NCI-H2196 (cell line): ENCODE data around the gene SLC16A10.
"Not testable (repeated sequence)": the region's sequence is repeated elsewhere in the genome, so short reads cannot be mapped to it uniquely, and the experiment has no call there.

ENCODE experiments used
- DNase-seq: peaks from one replicate; lab custom pipeline; 2025; ENCODE audit not compliant: unreplicated experiment; lab: John Stamatoyannopoulos, UW

The SLC16A10 gene

DNA sequence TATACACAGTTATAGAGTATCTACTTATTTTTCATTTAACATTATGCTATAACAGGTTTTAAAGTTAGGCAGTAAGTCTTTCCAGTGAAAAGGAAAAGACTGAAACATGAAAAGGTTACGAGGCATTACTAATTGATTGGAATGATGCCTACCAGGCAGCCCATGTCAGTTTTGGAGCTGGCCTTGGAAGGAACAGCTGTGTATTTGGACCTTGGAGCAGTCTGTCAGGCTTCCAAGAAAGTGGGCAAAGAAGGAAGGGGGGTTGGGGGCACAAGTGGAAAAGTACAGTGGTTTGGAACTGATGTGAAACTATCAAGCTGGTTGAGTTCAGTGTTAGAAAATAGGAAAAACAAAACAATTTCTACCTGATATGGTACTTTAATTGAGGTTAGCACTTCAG is 41.7 kb downstream of the SLC16A10 start:
- DNase-seq = no peak

DNA sequence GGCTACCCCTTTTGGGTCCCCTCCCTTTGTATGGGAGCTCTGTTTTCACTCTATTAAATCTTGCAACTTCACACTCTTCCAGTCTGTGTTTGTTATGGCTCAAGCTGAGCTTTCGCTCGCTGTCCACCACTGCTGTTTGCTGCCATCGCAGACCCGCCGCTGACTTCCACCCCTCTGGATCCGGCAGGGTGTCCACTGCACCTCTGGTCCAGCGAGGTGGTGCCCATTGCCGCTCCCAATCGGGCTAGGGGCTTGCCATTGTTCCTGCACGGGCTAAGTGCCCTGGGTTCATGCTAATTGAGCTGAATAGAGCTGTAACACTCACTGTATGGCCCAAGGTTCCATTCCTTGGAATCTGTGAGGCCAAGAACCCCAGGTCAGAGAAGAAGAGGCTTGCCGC is 43.7 kb downstream of the SLC16A10 start:
- not testable (repeated sequence) for DNase-seq

DNA sequence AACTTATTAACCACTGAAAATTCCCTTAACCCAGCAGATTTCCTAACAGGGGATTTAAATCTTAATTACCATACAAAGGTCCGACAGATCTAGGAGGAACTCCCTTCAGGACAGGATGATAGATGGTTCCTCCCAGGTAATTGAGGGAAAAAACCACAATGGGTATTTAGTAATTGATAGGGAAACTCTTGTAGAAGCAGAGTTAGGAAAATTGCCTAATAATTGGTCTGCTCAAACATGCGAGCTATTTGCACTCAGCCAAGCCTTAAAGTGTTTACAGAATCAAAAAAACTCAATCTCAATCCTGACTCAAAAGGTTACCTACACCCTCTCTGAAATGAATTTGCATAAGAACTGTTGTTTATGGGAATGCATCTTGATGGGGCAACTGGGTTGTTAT is 45.4 kb downstream of the SLC16A10 start:
- DNase-seq = not testable (repeated sequence)

DNA sequence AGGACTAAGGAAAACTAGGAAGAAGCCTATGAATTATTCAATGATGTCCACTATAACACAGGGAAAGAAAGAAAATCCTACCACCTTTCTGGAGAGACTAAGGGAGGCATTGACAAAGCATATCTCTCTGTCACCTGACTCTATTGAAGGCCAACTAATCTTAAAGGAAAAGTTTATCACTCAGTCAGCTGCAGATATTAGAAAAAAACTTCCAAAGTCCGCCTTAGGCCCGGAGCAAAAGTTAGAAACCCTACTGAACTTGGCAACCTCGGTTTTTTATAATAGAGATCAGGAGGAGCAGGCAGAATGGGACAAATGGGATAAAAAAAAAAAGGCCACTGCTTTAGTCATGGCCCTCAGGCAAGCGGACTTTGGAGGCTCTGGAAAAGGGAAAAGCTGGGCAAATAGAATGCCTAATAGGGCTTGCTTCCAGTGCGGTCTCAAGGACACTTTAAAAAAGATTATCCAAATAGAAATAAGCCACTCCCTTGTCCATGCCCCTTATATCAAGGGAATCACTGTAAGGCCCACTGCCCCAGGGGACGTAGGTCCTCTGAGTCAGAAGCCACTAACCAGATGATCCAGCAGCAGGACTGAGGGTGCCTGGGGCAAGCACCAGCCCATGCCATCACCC is 47.0 kb downstream of the SLC16A10 start:
- DNase-seq = not testable (repeated sequence)

DNA sequence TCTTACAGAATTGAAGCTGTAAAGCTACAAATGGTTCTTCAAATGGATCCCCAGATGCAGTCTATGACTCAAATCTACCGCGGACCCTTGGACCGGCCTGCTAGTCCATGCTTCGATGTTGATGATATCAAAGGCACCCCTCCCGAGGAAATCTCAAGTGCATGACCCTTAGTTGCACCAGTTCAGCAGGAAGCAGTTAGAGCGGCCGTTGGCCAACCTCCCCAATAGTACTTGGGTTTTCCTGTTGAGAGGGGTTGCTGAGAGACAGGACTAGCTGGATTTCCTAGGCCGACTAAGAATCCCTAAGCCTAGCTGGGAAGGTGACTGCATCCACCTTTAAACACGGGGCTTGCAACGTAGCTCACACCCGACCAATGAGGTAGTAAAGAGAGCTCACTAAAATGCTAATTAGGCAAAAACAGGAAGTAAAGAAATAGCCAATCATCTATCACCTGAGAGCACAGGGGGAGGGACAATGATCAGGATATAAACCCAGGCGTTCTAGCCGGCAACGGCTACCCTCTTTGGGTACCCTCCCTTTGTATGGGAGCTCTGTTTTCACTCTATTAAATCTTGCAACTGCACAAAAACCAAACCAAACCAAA is 50.3 kb downstream of the SLC16A10 start:
- not testable (repeated sequence) for DNase-seq

DNA sequence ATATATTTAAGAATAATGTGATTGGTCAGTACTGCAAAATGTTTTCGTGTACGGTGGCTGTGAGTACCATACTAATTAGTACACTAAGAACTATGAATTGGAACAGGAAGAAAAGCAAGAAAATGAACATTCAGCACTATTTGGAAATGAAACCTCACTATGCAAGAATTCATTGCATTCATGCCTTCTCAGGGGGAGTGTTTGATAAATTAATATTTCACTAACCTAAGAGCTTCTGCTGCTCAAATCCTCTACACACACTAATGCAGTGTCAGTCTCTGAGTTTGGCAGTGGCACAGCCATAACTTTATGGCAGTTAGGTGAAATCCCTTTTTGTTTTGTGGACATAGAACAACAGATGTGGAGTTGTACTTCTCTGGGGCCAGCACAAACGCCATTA is 60.1 kb downstream of the SLC16A10 start:
- no peak for DNase-seq

DNA sequence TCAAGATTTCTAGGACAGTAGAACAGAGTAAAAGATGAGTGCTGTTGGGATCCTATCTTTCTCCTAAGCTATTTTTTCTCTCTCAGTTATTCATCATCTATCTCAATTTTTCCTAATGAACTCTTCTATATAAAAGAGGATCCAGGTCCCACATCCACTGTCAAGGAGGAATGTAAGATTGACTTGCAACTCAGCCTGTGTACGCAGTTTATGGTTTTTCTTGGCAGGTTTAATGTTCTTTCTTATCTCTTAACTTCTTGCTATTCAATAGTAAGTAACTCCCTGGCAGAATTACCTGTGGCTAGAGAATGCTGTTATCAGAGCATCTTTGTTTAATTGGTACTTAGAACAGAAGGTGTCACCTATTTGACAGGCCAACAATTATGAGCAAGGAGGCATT is 60.8 kb downstream of the SLC16A10 start:
- no peak for DNase-seq

DNA sequence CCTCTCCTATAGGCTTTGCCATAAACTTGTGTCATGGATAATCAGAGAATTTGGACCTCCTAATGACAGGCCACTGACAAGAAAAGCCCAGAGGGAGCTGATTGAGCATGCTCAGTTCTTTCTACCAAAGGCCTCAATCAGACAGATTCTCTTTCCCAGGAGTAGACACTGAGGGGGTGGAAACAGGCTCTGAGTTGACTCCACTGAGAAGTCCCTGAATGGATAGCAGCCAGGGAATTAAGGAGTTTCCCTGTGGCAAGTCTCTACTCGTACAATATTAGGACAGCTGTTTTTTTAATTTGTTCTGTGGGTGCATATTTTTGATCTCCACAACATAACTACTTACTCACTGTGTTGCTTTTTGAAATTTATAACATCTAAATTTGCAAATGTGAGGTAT is 63.3 kb downstream of the SLC16A10 start:
- no peak for DNase-seq

DNA sequence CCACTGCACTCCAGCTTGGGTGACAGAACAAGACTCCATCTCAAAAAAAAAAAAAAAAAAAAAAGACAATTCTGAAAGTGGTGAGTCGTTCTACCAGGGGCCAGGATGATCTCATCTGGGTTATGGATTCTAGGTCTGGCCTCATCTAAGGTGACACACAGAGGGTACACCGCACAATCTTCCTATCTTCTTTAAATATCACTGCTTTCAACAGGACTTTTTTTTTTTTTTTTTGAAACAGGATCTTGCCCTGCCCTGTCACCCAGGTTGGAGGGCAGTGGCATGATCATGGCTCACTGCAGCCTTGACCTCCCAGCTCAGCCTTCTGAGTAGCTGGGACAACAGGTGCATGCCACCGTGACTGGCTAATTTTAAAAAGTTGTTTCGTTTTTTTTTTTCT is 67.7 kb downstream of the SLC16A10 start:
- DNase-seq = no peak

DNA sequence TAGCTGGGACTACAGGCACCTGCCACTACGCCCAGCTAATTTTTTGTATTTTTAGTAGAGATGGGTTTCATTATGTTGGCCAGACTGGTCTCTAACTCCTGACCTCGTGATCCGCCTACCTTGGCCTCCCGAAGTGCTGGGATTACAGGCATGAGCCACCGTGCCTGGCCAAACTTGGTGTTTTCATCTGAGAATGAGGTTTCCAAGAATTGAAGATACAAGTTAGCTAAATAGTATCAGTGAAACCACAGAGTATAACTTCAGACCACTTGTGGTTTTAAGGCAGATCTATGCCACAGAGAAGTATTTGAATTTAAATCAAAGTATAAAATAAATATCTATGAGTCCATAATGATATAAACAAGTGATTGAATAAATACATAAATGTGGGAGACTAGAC is 70.1 kb downstream of the SLC16A10 start:
- DNase-seq = no peak

DNA sequence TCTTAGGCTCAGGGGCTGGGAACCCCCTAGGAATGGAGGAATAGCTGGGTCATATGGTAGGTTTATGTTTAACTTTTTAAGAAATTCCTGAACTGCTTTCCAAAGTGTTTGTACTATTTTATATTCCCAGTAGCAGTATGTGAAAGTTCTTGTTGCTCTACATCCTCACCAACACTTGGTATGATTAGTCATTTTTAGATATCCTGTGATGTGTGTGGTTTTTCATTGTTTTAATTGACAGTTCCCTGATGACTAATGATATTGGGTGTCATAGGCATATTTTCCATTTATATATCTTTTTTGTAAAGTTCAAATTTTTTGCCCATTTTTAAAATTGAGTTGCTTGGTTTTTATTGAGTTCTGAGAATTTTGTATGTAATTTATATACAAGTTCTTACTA is 72.3 kb downstream of the SLC16A10 start:
- DNase-seq = no peak

DNA sequence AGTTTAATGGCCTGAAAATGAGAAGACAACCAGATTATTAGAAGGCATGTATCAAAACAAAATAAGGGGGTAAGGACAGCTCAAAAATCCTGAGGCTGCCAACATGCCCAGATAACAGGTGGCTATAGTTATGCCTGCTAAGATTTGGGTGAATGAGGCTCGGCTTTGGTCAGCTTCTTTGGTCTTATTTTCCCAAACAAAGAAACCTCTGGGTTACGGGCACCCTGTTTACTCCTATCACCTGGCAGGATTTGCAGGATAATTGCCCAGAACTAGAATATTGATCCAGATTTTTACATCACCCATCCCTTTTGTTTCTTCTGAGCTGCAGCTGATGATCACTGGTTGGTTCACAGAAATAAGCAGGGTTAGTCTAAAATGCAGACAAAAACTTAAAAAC is 74.3 kb downstream of the SLC16A10 start:
- DNase-seq = no peak

DNA sequence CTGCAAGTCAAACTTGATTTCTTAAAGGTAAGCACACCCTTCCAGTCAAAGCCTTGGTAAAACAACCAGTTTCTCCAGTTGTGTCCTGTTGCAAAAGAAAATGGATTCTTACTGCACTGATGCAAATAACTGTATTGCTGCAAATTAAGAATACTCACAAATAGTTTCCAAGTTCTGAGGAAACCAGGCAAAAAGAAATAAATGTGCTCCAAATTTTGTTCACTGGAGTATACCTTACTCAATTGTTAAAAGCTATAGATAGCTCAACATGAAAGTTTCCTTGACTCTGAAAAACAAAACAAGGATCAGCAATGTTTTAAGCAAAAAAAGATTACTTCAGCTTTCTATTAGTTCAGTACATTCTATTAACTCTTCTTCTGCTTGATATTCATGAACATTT is 75.2 kb downstream of the SLC16A10 start:
- no peak for DNase-seq

DNA sequence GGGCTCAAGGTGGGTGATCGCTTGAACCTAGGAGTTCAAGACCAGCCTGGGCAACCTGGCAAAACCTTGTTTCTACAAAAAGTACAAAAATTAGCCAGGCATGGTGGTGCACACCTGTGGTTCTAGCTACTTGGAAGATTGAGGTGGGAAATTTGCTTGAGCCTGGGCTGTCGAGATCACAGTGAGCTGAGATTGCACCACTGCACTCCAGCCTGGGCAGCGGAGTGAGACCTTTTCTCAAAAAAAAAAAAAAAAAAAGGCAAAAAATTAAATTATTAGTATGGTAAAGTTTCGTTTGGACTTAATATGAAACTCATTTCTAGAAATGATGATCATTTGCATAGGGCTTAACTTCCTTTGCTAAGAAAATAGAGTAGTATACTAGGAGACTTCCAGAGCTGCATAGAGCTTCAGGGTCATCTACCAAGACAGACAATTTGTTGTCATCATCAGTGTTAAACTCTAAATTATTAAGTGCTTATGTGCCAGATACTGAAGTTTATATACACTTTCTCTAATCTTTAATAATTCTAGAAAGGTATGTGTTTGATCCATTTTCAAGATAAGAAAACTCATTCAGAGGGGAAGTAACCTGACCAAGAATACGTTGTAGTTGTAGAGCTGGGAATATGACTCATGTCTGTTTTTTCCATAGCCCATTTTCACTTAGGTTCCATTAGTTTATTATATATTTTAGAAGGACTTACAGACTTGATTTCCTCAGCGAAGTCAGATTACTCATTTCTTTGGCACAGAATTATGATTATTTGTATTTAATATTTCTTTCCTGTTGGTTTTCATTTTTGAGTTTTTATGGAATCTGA is 84.5 kb downstream of the SLC16A10 start:
- DNase-seq = no peak

DNA sequence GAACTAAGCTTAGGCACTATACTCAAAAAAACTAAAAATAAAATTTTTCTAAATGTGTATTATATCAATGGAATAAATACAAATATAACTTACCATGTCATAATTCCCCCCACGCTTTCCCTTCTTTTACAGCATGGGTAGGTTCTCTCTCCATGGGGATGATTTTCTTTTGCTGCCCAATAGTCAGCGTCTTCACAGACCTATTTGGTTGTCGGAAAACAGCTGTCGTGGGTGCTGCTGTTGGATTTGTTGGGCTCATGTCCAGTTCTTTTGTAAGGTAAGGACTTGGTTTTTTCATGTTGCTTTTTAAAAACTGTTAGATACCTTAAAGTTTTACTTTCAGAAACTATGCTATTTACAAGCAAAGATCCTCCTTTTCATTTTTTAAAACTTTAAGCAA is 85.3 kb downstream of the SLC16A10 start:
- no peak for DNase-seq

DNA sequence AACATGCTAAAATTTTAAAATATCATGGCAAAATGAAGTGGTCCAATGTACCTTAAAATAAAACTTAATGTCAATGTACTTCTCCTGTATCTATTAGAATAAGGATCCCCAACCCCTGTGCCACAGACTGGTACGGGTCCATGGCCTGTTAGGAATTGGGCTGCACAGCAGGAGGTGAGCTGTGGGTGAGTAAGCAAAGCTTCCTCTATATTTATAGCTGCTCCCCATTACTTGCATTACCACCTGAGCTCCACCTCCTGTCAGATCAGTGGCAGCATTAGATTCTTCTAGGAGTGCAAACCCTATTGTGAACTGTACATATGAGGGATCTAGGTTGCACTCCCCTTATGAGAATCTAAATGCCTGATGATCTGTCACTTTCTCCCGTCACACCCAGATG is 86.0 kb downstream of the SLC16A10 start:
- no peak for DNase-seq

DNA sequence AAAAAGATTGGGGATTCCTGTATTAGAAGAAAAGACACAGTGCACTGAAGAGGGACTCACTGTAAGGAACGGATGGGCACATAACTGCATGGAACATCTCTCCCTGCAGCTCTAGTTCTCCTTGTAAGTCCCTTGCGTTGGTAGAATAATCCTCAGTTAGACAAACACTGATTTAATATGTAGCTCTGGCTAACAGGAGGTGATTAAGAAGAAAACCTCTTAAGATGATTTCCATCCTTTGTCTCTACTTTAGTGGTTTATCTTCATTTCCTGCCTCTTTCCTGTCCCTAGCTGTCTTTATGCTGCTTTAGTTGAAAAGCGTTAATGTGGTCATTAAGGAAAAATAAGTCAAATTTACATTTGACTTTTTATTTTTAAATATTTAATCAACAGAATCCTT is 86.6 kb downstream of the SLC16A10 start:
- DNase-seq = no peak

DNA sequence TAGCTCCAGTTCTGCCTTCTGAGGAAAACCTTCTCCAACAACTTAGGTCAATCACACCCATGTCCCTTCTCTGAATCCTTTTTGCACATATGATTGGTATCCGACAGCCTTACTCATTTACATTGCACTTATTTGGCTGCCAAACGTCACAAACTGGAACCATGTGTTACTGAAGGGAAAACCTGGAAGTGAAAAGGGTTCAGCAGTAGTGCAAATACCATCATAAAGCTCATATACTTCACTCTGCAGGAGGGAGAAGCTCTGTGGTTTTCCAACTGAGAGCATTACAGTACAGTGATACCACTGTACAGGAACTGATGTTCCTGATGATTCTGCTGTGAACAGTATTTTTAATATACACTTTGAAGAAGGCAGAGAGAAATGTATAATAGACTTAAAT is 87.8 kb downstream of the SLC16A10 start:
- no peak for DNase-seq

DNA sequence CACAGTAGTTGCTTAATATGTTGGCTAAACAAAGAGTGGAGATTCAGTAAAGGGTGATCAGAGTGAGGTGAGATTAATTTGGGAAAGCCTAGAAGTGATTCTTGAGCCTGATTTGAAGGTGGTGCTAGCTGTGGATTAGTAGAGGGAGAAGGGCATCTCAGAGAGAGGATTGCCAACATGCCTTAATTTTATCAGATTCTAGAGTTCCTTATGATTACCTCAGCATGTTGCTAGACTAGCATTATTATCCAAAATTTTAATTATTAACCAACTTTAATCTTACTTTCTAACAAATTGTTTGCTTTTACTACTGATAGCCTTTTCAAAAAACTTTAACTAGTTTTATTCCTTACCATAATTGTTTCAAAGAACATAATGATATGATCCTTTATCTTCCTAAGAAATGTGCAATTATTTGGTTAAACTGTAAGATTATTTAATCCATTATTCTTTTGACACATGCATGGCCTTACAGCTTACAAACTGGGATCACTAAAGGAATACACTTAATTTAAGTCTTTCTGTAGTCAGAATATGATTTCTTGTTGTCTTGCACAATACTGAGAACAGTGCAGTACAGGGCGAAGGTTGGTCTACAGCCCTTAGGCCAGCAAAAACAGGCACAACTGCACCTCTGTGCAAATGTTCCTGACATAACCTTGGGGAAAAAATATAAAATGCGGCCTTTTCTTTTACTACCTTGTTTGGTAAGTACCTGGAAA is 88.9 kb downstream of the SLC16A10 start:
- no peak for DNase-seq

DNA sequence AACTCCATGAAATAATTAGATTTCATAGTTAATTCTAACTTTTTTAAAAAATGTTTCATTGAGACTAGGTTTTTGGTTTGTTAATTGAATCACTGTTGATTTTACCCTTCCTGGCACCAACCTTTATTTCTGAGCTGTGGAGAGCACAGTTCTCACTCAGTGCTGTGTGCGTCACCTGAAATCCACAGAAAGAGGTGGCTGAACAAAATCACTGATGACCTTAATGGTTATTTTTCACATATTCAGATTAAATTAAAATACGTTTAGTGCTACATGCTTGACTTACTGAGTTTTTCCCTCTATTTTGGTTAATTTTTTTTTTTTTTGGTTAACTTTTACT is 89.4 kb downstream of the SLC16A10 start:
- no peak for DNase-seq

DNA sequence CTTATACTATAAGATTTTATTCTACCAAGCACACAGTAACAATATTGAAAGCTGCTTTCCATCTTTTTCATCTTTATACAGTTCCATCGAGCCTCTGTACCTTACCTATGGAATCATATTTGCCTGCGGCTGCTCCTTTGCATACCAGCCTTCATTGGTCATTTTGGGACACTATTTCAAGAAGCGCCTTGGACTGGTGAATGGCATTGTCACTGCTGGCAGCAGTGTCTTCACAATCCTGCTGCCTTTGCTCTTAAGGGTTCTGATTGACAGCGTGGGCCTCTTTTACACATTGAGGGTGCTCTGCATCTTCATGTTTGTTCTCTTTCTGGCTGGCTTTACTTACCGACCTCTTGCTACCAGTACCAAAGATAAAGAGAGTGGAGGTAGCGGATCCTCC is 89.8 kb downstream of the SLC16A10 start:
- no peak for DNase-seq
